ENCODE data around the gene IRS1.
A peak's percentile ranks its signal among the peaks of the same experiment; 100 is the strongest.

Gene IRS1

DNA sequence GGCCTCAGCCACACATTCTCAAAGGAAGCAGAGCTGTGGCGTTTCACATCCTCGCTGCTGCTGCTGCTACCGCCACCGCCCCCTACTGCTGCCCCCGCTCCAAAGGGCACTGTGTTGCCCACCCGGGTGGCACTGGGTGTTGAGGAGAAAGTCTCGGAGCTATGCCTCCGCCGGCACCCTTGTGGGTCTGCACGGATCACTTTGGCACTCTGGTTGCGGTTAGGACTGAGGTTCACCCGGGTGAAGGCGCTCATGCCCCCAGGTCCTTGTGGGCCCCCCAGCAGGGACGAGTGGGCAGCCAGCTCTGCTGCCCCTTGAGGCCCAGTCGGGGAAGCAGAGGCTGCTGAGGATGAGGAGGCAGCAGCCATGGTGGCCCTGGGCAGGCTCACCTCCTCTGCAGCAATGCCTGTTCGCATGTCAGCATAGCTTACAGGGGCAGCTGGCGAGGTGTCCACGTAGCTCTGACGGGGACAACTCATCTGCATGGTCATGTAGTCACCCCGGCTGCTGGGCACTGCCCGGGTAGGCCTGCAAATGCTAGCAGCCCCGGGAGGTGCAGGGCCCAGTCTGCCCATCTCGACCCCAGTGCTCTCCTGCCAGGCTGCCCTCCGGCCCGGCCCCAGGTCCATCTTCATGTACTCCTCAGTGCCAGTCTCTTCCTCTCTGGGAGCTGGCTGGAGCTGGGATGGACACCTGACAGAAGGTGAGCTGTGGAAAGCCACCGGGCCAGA is 4.2 kb downstream of the IRS1 start:
- Histone ChIP-seq H3K27me3 (ENCODE audit: control insufficient read depth, insufficient read depth, low read length) (no peaks in the 10 kb centered on the region), H3K27ac (ENCODE audit: low read length) (no peak overlapping the region), H3K9ac (ENCODE audit: low read length) (no peak overlapping the region), H3K4me1 (ENCODE audit: control insufficient read depth, low read depth, low read length) (peaks cover 38% of the 10 kb centered on the region), H3K36me3 (ENCODE audit: control insufficient read depth, low read depth, low read length) (peaks cover 5% of the 10 kb centered on the region), H3K4me3 (ENCODE audit: low read length) (no peak overlapping the region), H3K9me3 (ENCODE audit: control insufficient read depth, low read depth, low read length) (no peaks in the 10 kb centered on the region)

DNA sequence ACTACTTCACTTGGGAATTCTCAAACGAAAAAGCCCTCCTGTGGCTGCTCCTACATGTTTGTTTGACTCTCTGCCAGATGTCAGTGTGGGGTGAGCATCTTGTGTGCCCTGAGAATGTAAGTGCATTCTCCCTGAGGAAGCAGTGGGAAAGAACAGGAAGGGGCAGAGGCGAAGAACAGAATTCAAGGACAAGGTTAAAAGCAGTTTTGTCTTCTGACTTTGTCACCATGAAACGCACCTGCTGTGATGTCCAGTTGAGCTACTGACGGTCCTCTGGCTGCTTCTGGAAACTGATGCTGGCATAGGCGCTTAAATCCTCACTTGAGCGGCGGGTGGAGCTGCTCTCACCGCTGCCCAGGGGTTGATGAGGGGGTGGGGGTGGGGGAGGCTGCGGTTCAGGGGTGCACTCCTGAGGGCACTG is 4.9 kb downstream of the IRS1 start:
- Histone ChIP-seq H3K27ac (ENCODE audit: low read length) (no peak overlapping the region), H3K27me3 (ENCODE audit: control insufficient read depth, insufficient read depth, low read length) (no peaks in the 10 kb centered on the region), H3K36me3 (ENCODE audit: control insufficient read depth, low read depth, low read length) (peaks cover 5% of the 10 kb centered on the region), H3K4me3 (ENCODE audit: low read length) (peak overlapping the region; percentile 42), H3K4me1 (ENCODE audit: control insufficient read depth, low read depth, low read length) (peaks cover 38% of the 10 kb centered on the region), H3K9me3 (ENCODE audit: control insufficient read depth, low read depth, low read length) (no peaks in the 10 kb centered on the region), H3K9ac (ENCODE audit: low read length) (no peak overlapping the region)

GRCh38 chr2:226794196-226794661 is 5.4 kb downstream of the IRS1 start:
- Histone ChIP-seq H3K4me1 (ENCODE audit: control insufficient read depth, low read depth, low read length) (peaks cover 41% of the 10 kb centered on the region), H3K9ac (ENCODE audit: low read length) (no peak overlapping the region), H3K36me3 (ENCODE audit: control insufficient read depth, low read depth, low read length) (peaks cover 5% of the 10 kb centered on the region), H3K4me3 (ENCODE audit: low read length) (peak overlapping the region; percentile 42), H3K9me3 (ENCODE audit: control insufficient read depth, low read depth, low read length) (no peaks in the 10 kb centered on the region), H3K27me3 (ENCODE audit: control insufficient read depth, insufficient read depth, low read length) (no peaks in the 10 kb centered on the region), H3K27ac (ENCODE audit: low read length) (no peak overlapping the region)

DNA sequence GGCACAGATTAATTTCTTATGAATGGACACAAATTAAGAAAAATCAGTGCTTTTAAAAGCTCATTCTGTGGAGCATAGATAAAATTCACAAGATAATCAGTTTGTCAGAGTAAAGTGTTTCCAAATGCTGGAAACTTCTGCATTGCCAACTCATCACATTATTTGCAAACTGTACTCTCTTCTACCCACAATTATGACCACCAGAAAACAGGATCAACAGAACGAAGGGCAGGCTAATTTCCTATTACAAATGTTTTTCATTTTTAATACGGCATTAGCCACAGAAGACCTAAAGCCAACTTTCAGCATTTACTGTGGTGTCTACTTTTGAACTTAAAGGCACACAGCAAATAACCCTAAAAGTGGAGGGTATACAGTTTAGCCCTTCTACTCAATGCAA is 6.0 kb downstream of the IRS1 start:
- no peaks in the 10 kb centered on the region for H3K27me3 ChIP-seq (ENCODE audit: control insufficient read depth, insufficient read depth, low read length)
- peaks cover 45% of the 10 kb centered on the region for H3K4me1 ChIP-seq (ENCODE audit: control insufficient read depth, low read depth, low read length)
- no peaks in the 10 kb centered on the region for H3K9me3 ChIP-seq (ENCODE audit: control insufficient read depth, low read depth, low read length)
- H3K4me3 ChIP-seq (ENCODE audit: low read length) = peak overlapping the region; percentile 42
- H3K9ac ChIP-seq (ENCODE audit: low read length) = no peak overlapping the region
- H3K36me3 ChIP-seq (ENCODE audit: control insufficient read depth, low read depth, low read length) = peaks cover 5% of the 10 kb centered on the region
- H3K27ac ChIP-seq (ENCODE audit: low read length) = no peak overlapping the region

GRCh38 chr2:226792155-226792881 is 7.3 kb downstream of the IRS1 start:
- Histone ChIP-seq H3K4me1 (ENCODE audit: control insufficient read depth, low read depth, low read length) (peaks cover 40% of the 10 kb centered on the region), H3K27me3 (ENCODE audit: control insufficient read depth, insufficient read depth, low read length) (no peaks in the 10 kb centered on the region), H3K36me3 (ENCODE audit: control insufficient read depth, low read depth, low read length) (peaks cover 3% of the 10 kb centered on the region), H3K27ac (ENCODE audit: low read length) (peak overlapping the region; percentile 84), H3K9ac (ENCODE audit: low read length) (peak overlapping the region; percentile 87), H3K4me3 (ENCODE audit: low read length) (peak overlapping the region; percentile 70), H3K9me3 (ENCODE audit: control insufficient read depth, low read depth, low read length) (no peaks in the 10 kb centered on the region)

DNA sequence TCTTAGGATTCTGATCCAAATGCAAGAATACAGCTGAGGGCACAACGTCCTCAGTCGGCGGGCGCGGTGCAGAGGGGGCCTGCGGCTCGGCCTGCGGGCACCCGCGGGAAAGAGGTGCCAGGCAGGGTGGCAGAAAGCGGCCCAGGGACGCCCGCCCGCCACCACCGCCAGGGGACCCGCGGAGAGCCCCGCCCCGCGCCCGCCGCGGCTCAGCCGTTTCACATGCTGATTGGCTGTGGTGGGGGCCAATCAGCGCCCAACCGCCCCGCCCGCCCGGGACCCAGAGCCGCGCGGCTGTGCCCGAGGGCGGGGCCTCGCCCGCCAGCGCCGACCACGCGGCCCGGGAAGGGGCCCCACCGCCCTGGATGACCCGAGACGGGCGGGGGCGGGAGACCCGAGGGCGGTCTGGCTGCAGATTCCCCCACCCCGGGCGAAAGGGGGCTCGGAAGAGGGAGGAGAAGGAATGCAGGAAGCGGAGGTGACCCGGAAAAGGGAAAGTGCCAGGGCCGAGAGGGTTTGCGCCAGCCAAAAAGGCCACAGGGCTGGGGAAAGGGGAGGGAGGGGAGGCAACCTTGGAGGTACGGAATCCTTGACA is 8.0 kb downstream of the IRS1 start:
- peak overlapping the region; percentile 88 for H3K27ac ChIP-seq (ENCODE audit: low read length)
- H3K9ac ChIP-seq (ENCODE audit: low read length) = peak overlapping the region; percentile 87
- H3K4me1 ChIP-seq (ENCODE audit: control insufficient read depth, low read depth, low read length) = peaks cover 40% of the 10 kb centered on the region

DNA sequence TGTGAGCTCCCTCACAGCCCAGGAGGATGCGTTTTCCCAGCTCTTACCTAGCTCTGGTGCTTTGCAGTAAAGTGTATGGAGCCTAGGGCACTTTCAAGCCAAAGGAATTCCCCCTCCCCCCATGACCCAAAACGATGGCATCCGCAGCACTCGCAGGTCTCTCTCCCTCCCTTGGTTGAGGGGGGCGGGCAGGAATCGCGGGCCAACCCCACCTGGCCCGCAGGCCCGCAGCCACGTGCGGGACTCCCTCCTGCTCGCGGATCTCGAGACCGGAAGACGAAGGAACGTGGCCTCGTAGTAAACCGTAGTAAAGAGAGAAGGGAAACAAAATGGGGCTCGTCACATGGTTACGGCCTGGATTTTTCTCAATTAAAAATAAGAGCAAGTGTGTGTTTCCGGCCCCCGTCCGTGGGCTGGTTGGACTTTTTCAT is 8.5 kb downstream of the IRS1 start:
- Histone ChIP-seq H3K4me1 (ENCODE audit: control insufficient read depth, low read depth, low read length) (peaks cover 40% of the 10 kb centered on the region), H3K27me3 (ENCODE audit: control insufficient read depth, insufficient read depth, low read length) (no peaks in the 10 kb centered on the region), H3K4me3 (ENCODE audit: low read length) (peak overlapping the region; percentile 76), H3K36me3 (ENCODE audit: control insufficient read depth, low read depth, low read length) (no peaks in the 10 kb centered on the region), H3K9ac (ENCODE audit: low read length) (peak overlapping the region; percentile 87), H3K9me3 (ENCODE audit: control insufficient read depth, low read depth, low read length) (no peaks in the 10 kb centered on the region), H3K27ac (ENCODE audit: low read length) (peak overlapping the region; percentile 88)

More for the DNA sequence above, 8.0 kb downstream of the IRS1 start:
- H3K4me3 ChIP-seq (ENCODE audit: low read length) = peak overlapping the region; percentile 76
- H3K27me3 ChIP-seq (ENCODE audit: control insufficient read depth, insufficient read depth, low read length) = no peaks in the 10 kb centered on the region
- H3K9me3 ChIP-seq (ENCODE audit: control insufficient read depth, low read depth, low read length) = no peaks in the 10 kb centered on the region
- H3K36me3 ChIP-seq (ENCODE audit: control insufficient read depth, low read depth, low read length) = no peaks in the 10 kb centered on the region

GRCh38 chr2:226790431-226790830 is 9.2 kb downstream of the IRS1 start:
- Histone ChIP-seq H3K36me3 (ENCODE audit: control insufficient read depth, low read depth, low read length) (no peaks in the 10 kb centered on the region), H3K4me1 (ENCODE audit: control insufficient read depth, low read depth, low read length) (peaks cover 38% of the 10 kb centered on the region), H3K27ac (ENCODE audit: low read length) (peak overlapping the region; percentile 88), H3K27me3 (ENCODE audit: control insufficient read depth, insufficient read depth, low read length) (no peaks in the 10 kb centered on the region), H3K9me3 (ENCODE audit: control insufficient read depth, low read depth, low read length) (no peaks in the 10 kb centered on the region), H3K9ac (ENCODE audit: low read length) (peak overlapping the region; percentile 87), H3K4me3 (ENCODE audit: low read length) (peak overlapping the region; percentile 76)

GRCh38 chr2:226790011-226790410 is 9.6 kb downstream of the IRS1 start:
- H3K27ac ChIP-seq (ENCODE audit: low read length) = no peak overlapping the region
- H3K9ac ChIP-seq (ENCODE audit: low read length) = peak overlapping the region; percentile 87
- H3K27me3 ChIP-seq (ENCODE audit: control insufficient read depth, insufficient read depth, low read length) = no peaks in the 10 kb centered on the region
- no peak overlapping the region for H3K4me3 ChIP-seq (ENCODE audit: low read length)
- peaks cover 34% of the 10 kb centered on the region for H3K4me1 ChIP-seq (ENCODE audit: control insufficient read depth, low read depth, low read length)
- no peaks in the 10 kb centered on the region for H3K9me3 ChIP-seq (ENCODE audit: control insufficient read depth, low read depth, low read length)
- H3K36me3 ChIP-seq (ENCODE audit: control insufficient read depth, low read depth, low read length) = no peaks in the 10 kb centered on the region

DNA sequence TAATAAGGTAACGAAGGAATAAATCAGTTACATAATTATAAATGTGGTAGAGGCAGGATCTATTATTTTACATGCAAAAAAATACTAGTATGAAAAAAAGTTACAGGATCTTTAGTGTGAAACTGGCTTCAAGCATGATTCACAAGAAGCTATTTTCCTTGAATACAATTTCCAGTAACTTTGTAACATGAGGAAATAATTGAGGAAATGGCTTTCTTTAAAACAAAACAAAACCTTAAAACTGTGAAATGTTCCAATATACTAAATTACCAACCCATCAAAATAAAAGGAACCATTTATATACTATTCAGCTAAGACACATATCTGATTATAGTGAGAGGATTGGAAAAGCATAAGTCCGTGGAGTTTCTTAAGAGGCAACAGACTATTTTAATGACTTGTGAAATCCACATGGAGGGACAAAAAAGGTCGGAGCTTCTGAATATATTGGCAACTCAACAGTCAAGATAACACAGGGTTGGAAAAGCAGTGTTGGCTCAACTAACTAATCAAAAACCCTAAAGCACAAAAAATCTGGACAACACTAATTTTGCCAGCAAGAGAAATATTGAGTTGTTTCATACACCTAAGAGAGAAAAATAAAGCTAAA is 10.6 kb downstream of the IRS1 start:
- no peak overlapping the region for H3K4me3 ChIP-seq (ENCODE audit: low read length)
- H3K27me3 ChIP-seq (ENCODE audit: control insufficient read depth, insufficient read depth, low read length) = no peaks in the 10 kb centered on the region
- H3K4me1 ChIP-seq (ENCODE audit: control insufficient read depth, low read depth, low read length) = peaks cover 28% of the 10 kb centered on the region
- no peak overlapping the region for H3K9ac ChIP-seq (ENCODE audit: low read length)
- no peak overlapping the region for H3K27ac ChIP-seq (ENCODE audit: low read length)
- H3K36me3 ChIP-seq (ENCODE audit: control insufficient read depth, low read depth, low read length) = no peaks in the 10 kb centered on the region
- H3K9me3 ChIP-seq (ENCODE audit: control insufficient read depth, low read depth, low read length) = no peaks in the 10 kb centered on the region

- H3K27ac ChIP-seq (ENCODE audit: low read length) = no peak overlapping the region
- H3K9me3 ChIP-seq (ENCODE audit: control insufficient read depth, low read depth, low read length) = no peaks in the 10 kb centered on the region
- H3K36me3 ChIP-seq (ENCODE audit: control insufficient read depth, low read depth, low read length) = no peaks in the 10 kb centered on the region
- H3K4me3 ChIP-seq (ENCODE audit: low read length) = no peak overlapping the region
- H3K27me3 ChIP-seq (ENCODE audit: control insufficient read depth, insufficient read depth, low read length) = no peaks in the 10 kb centered on the region
- H3K9ac ChIP-seq (ENCODE audit: low read length) = no peak overlapping the region
- H3K4me1 ChIP-seq (ENCODE audit: control insufficient read depth, low read depth, low read length) = peaks cover 24% of the 10 kb centered on the region
These were observed 11.6 kb downstream of the IRS1 start for GRCh38 chr2:226788064-226788463.

Measured in iPS-18a (cell line).